Stimulated activated naive CD4-positive, alpha-beta T cell treated with Interleukin-2 at 50 U/mL for 16 hours (primary cell): ENCODE results near the gene CANT1.
"Not testable (repeated sequence)": the region's sequence is repeated elsewhere in the genome, so short reads cannot be mapped to it uniquely, and the experiment has no call there.

Experiments used
- DNase-seq: peaks from one replicate; lab custom pipeline; 2025; lab: John Stamatoyannopoulos, UW

Gene CANT1

GRCh38 chr17:79027274-79027924 is 17.8 kb upstream of the CANT1 start:
- no peak for DNase-seq

- no peak for DNase-seq
Measured at GRCh38 chr17:79026376-79027273, 17.1 kb upstream of the CANT1 start.

DNA sequence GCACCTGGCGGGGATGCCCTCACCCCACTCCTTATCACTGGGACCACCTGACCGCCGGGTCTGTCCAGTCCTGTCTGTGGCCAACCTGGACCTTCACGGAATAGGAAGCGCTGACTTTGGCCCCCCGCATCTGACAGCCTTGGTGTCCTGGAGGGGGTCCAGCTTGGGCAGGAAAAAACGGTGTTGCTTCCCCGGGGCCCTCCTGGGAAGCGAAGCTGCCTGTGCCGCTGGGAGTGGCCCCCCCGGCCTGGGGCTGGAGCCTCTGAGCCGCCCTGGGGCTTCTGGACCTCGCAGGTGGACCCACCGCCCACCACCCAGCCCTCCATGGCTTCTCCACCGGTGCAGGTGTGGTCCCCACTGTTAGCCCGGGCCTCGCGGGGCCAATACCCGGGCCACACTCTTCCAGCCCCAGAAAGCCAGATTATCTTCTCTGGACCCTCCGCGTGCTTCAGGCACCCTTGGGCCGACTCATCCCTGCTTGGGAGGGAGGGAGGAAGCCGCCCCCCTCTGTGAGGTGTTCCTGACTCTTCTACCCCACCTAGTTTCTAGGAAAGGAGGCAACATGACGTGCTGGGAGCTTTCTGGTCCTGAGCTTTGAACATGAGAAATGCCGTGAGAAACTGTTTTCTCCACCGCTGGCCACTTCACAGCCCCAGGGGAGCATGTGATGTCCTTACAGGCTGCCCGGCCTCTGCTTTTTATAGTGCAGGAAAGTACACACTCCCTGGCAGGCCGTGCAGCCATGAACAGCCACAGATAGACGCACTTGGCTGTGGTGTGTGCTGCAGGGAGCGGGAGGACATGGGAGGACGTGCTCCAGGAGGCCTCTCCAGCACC is 15.6 kb upstream of the CANT1 start:
- DNase-seq = no peak

- peak; percentile 37 for DNase-seq
Measured at GRCh38 chr17:79023886-79024771, 14.6 kb upstream of the CANT1 start, which contains the start of gene C1QTNF1. TSS of gene C1QTNF1 (plus strand) at chr17:79024169. CDS start at chr17:79043969, 19,800 bp downstream.

GRCh38 chr17:79023180-79023705 is 13.7 kb upstream of the CANT1 start:
- no peak for DNase-seq

GRCh38 chr17:79022507-79022991 is 13.0 kb upstream of the CANT1 start:
- no peak for DNase-seq

DNA sequence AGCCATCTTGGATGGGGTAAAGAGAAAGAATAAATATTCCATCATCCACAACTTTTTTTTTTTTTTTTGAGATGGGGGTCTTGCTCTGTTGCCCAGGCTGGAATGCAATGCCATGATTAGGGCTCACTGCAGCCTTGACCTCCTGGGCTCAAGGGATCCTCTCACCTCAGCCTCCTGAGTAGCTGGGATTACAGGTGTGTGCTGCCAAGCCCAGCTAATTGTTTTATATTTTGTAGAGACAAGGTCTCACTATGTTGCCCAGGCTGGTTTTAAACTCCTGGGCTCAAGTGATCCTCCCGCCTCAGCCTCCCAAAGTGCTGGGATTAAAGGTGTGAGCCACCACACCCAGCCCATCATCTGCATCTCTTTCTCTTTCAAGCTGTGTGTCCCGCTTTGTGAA is 12.4 kb upstream of the CANT1 start:
- not testable (repeated sequence) for DNase-seq

DNA sequence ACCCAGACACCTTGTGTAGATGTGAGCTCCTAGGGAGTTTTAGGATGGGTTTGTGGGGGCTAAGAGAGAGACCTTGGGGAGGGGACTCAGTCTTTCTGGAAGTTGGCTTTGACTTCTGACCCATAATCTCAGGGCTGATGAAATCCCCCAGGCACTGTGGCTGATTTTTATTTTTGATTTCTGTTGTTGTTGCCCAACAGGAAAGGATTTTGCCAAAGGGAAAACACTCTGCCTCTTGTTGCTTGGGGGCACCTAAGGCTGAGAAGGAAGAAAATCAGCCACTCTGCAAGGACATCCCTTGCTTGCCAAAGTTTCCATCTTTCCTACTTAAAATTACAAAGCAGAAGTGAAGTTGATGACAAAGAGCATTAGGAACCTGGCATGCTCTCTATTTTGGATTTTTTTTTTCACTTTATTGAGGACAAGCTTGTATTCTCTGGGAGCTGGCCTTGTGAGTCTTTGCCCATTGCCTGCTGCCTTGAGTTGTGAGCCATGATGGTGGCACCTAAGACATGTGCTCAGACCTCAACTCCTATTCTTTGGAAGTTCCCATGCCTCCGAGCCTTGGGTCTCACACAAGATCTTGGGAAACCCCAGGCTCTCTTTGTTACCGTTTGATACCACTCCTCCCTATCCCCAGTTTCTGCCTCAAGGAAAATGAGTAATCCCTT is 11.2 kb upstream of the CANT1 start:
- DNase-seq = no peak

- DNase-seq = peak; percentile 31
Measured at GRCh38 chr17:79019632-79020584, 10.3 kb upstream of the CANT1 start.

GRCh38 chr17:79019261-79019631 is 9.7 kb upstream of the CANT1 start:
- no peak for DNase-seq

DNA sequence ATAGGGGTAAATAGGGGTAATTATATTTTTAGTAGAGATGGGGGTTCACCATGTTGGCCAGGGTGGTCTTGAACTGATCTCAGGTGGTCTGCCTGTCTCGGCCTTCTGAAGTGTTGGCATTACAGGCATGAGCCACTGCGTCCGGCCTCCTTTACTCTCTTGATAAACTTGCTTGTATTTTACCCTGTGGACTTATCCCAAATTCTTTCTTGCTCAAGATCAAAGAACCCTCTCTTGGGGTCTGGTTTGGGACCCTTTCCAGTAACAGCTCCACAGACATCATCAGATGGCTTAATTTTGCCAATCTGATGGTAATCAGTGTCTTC is 8.8 kb upstream of the CANT1 start:
- DNase-seq = no peak

DNA sequence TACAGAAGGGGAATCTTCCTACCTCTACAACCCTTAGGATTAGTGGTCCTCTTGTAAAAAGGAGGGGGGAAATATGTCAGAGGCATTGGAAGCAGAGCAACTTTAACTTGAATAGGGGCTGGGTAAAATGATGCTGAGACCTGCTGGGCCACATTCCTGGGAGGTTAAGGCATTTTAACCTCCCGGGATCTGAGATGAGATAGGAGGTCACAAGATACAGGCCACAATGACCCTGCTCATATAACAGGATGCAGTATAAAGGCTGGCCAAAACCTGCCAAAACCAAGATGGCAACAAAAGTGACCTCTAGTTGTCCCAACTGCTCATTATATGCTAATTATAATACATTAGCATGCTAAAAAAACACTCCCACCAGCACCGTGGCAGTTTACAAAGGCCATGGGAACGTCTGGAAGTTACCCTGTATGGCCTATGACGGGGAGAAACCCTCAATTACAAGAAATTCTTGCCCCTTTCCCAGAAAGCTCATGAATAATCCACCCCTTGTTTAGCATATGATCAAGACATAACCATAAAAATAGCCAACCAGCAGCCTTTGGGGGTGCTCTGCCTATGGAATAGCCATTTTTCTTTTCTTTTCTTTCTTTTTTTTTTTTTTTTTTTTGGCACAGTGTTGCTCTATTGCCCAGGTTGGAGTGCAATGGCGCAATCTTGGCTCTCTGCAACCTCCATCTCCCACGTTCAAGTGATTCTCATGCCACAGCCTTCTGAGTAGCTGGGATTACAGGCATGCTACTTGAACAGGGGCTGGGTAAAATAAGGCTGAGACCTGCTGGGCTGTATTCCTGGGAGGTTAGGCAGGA is 8.2 kb upstream of the CANT1 start:
- DNase-seq = no peak

GRCh38 chr17:79014158-79014758 is 4.7 kb upstream of the CANT1 start:
- DNase-seq = no peak

- no peak for DNase-seq
Measured at GRCh38 chr17:79012563-79013134, 3.1 kb upstream of the CANT1 start.

- no peak for DNase-seq
Measured at GRCh38 chr17:79011451-79012147, 2.0 kb upstream of the CANT1 start.

DNA sequence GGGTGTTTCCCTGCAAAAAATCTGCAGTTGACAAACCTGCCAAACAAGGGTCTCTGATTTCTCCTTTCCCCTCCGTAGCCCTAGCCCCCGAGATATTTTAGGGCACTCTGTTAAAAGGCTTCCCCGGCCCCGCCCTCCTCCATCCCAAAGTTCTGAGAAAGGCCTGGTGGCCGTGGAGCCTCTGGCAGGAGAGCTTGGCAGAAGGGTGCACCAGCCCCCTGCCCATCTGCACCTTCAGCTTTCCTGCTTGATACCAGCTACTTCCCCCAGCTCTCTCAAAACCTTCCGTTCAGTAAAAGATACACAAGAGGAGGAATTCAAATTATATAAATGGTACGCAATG is 711 bp upstream of the CANT1 start:
- DNase-seq = no peak

- no peak for DNase-seq
Measured at GRCh38 chr17:79008666-79009387, 737 bp downstream of the CANT1 start.
